NT2/D1 (cell line): ENCODE results near the gene NLGN1.

Experiments
- SUZ12 ChIP-seq: IDR thresholded peaks from 2 replicates; pipeline ENCODE4 v1.6.1; 2011; ENCODE audit not compliant: insufficient read length, insufficient read depth; ENCODE audit errors: extremely low read depth
- YY1 ChIP-seq: IDR thresholded peaks from 2 replicates; pipeline ENCODE4 v1.6.1; 2011; ENCODE audit not compliant: insufficient read length, insufficient read depth
- ZNF274 ChIP-seq: IDR thresholded peaks from 2 replicates; pipeline ENCODE4 v1.6.1; 2011; ENCODE audit warnings: mild to moderate bottlenecking, low read depth, low read length

- no peak for TF ChIP-seq SUZ12
- TF ChIP-seq YY1: no peak
- no peak for TF ChIP-seq ZNF274
These were observed 244.2 kb downstream of the NLGN1 start for GRCh38 chr3:173641696-173642095.
